ENCODE measurements around the gene LXN. TPM values are rescaled to one million over a fixed set of nuclear protein-coding genes. Genes with fewer than 3 reads are reported as not detected.

Gene LXN
- total RNA-seq, 2 experiments from 2014 or later = 4.8 to 9.0 TPM

- no peak overlapping the region for H3K4me3 ChIP-seq (ENCODE audit: low read depth, low read length, poor library complexity, severe bottlenecking)
- H3K9me3 ChIP-seq (ENCODE audit: low read length) = no peaks in the 10 kb centered on the region
- peaks cover 94% of the 10 kb centered on the region for H3K36me3 ChIP-seq (ENCODE audit: insufficient read depth, low read length)
- H3K4me2 ChIP-seq (ENCODE audit: low read length) = no peak overlapping the region
- TF ChIP-seq CTCF (conservative IDR thresholded peaks at IDR 0.05; ENCODE audit: low read length) (no peak), EZH2phosphoT487 (IDR thresholded peaks at IDR 0.05; ENCODE audit: borderline replicate concordance, low read depth, low read length) (no peak)
- CTCF ChIA-PET (ENCODE audit: unreplicated experiment) = no interaction called here
- 0 out of 2 replicates have a peak, but pooled peaks cover 5% of the 10 kb centered on the region for H4K20me1 ChIP-seq (ENCODE audit: insufficient read depth, low read length)
- no peaks in the 10 kb centered on the region for H3K4me1 ChIP-seq (ENCODE audit: insufficient read depth, low read length, poor library complexity, severe bottlenecking)
- H3K9me2 ChIP-seq (ENCODE audit: insufficient read depth, low read length) = no peaks in the 10 kb centered on the region
- intact Hi-C loops (cut with micrococcal nuclease; ENCODE audit: unreplicated experiment) = no loop called here
- 0 out of 2 replicates have a peak, but pooled peaks cover 3% of the 10 kb centered on the region for H3K79me2 ChIP-seq (ENCODE audit: insufficient read depth, low read depth, low read length)
- POLR2A ChIA-PET = interaction anchor here (0.7 to 0.8 kb wide), 2 partner anchors 19 to 45 kb away, joined by 3 read pairs; no protein-coding TSS in a partner anchor
- no peak overlapping the region for H2AFZ ChIP-seq (ENCODE audit: low read length)
- no peak for DNase-seq (ENCODE audit: low spot score)
- no TSS peak for BruUV-seq (replicated peaks)
- no peak overlapping the region for H3K27ac ChIP-seq (ENCODE audit: low read depth, low read length, poor library complexity, severe bottlenecking)
Measured at GRCh38 chr3:158663246-158663645, 9.2 kb downstream of the LXN start.

GRCh38 chr3:158660711-158661110, 11.7 kb downstream of the LXN start:
- DNase-seq (ENCODE audit: low spot score) = no peak
- Histone ChIP-seq H3K27ac (ENCODE audit: low read depth, low read length, poor library complexity, severe bottlenecking) (no peak overlapping the region), H3K4me1 (ENCODE audit: insufficient read depth, low read length, poor library complexity, severe bottlenecking) (no peaks in the 10 kb centered on the region), H3K4me2 (ENCODE audit: low read length) (no peak overlapping the region), H3K36me3 (ENCODE audit: insufficient read depth, low read length) (peaks cover 83% of the 10 kb centered on the region), H4K20me1 (ENCODE audit: insufficient read depth, low read length) (0 out of 2 replicates have a peak, but pooled peaks cover 5% of the 10 kb centered on the region), H3K9me3 (ENCODE audit: low read length) (no peaks in the 10 kb centered on the region), H2AFZ (ENCODE audit: low read length) (no peak overlapping the region), H3K9me2 (ENCODE audit: insufficient read depth, low read length) (no peaks in the 10 kb centered on the region), H3K4me3 (ENCODE audit: low read depth, low read length, poor library complexity, severe bottlenecking) (no peak overlapping the region), H3K79me2 (ENCODE audit: insufficient read depth, low read depth, low read length) (0 out of 2 replicates have a peak, but pooled peaks cover 3% of the 10 kb centered on the region)
- BruUV-seq (replicated peaks) = no TSS peak
- POLR2A ChIA-PET = interaction anchor here (0.6 to 3.6 kb wide), 6 partner anchors 13 to 542 kb away, joined by 3 to 30 read pairs (median 4); partner anchors contain the start of gene GFM1
- CTCF ChIA-PET (ENCODE audit: unreplicated experiment) = no interaction called here
- TF ChIP-seq CTCF (conservative IDR thresholded peaks at IDR 0.05; ENCODE audit: low read length) = no peak
- TF ChIP-seq EZH2phosphoT487 (IDR thresholded peaks at IDR 0.05; ENCODE audit: borderline replicate concordance, low read depth, low read length) = no peak
- intact Hi-C loops (cut with micrococcal nuclease; ENCODE audit: unreplicated experiment) = no loop called here

Data from OCI-LY7 (cell line).